ENCODE data around the gene ATG7.
"Not testable (repeated sequence)": the region's sequence is repeated elsewhere in the genome, so short reads cannot be mapped to it uniquely, and the experiment has no call there.

Gene ATG7

GRCh38 chr3:11470031-11470853, 198.0 kb downstream of the ATG7 start:
- DNase-seq = no peak

GRCh38 chr3:11475324-11475723, 203.1 kb downstream of the ATG7 start:
- DNase-seq = no peak

GRCh38 chr3:11476735-11477144, 204.5 kb downstream of the ATG7 start:
- no peak for DNase-seq

- DNase-seq = no peak
Observed at GRCh38 chr3:11477407-11477911, 205.3 kb downstream of the ATG7 start.

- no peak for DNase-seq
Observed at GRCh38 chr3:11478167-11478566, 206.0 kb downstream of the ATG7 start.

GRCh38 chr3:11479221-11479620, 207.0 kb downstream of the ATG7 start:
- DNase-seq = peak; percentile 50

- DNase-seq = no peak
Observed at GRCh38 chr3:11480663-11481298, 208.6 kb downstream of the ATG7 start.

GRCh38 chr3:11481556-11481955, 209.4 kb downstream of the ATG7 start:
- no peak for DNase-seq

GRCh38 chr3:11482021-11482420, 209.8 kb downstream of the ATG7 start:
- DNase-seq = peak; percentile 85

GRCh38 chr3:11488356-11488755, 216.2 kb downstream of the ATG7 start:
- not testable (repeated sequence) for DNase-seq

- DNase-seq = no peak
Observed at GRCh38 chr3:11494131-11494916, 222.1 kb downstream of the ATG7 start.

- DNase-seq = no peak
Observed at GRCh38 chr3:11495948-11496557, 223.9 kb downstream of the ATG7 start.

GRCh38 chr3:11498177-11498576, 226.0 kb downstream of the ATG7 start:
- DNase-seq = no peak

- DNase-seq = no peak
Observed at GRCh38 chr3:11498646-11499045, 226.4 kb downstream of the ATG7 start.

- no peak for DNase-seq
Observed at GRCh38 chr3:11499144-11499543, 226.9 kb downstream of the ATG7 start.

GRCh38 chr3:11502413-11502812, 230.2 kb downstream of the ATG7 start:
- DNase-seq = not testable (repeated sequence)

GRCh38 chr3:11507719-11508118, 235.5 kb downstream of the ATG7 start:
- no peak for DNase-seq

- no peak for DNase-seq
Observed at GRCh38 chr3:11508346-11509172, 236.4 kb downstream of the ATG7 start.

GRCh38 chr3:11509173-11510000, 237.2 kb downstream of the ATG7 start:
- no peak for DNase-seq

GRCh38 chr3:11510001-11510340, 237.8 kb downstream of the ATG7 start:
- DNase-seq = no peak

GRCh38 chr3:11510356-11510755, 238.2 kb downstream of the ATG7 start:
- DNase-seq = no peak
